H1 (cell line): ENCODE measurements around the gene RUSF1. TPM values are rescaled to one million over a fixed set of nuclear protein-coding genes. Genes with fewer than 3 reads are reported as not detected.

ENCODE experiments used
- CTCF ChIA-PET: fragments of 300-600 bp; sonication (Branson Sonifier 250); formaldehyde crosslinking; loops from one replicate; lab custom pipeline; 2021; ENCODE audit not compliant: partially characterized antibody; lab: Charles Lee
- POLR2A ChIA-PET: fragments of 300-600 bp; sonication (Branson Sonifier 250); formaldehyde crosslinking; loops from one replicate; lab custom pipeline; 2021; ENCODE audit warnings: inconsistent platforms; ENCODE audit not compliant: partially characterized antibody; lab: Charles Lee
- DNase-seq, 2 experiments: peaks; one replicate each; pipeline versions ENCODE4 v3.0.0 to v3.0.0-alpha.2; 2010 to 2022; ENCODE audit warnings: low spot score in 2 of 2, low read depth in 1 of 2, mixed read lengths in 1 of 2
- FAIRE-seq: peaks from 2 replicates; lab custom pipeline; 2011; peaks lifted over from hg19 to GRCh38; lab: Jason Lieb, UNC
- H2AFZ ChIP-seq: 2 replicates; pipeline ENCODE4 v1.8.1; 2012; ENCODE audit warnings: low read length, inconsistent platforms
- H2AK5ac ChIP-seq: 2 replicates; pipeline ENCODE4 v1.6.1; 2013; ENCODE audit warnings: low read depth, low read length
- H2BK120ac ChIP-seq: replicated peaks from 2 replicates; pipeline ENCODE3; 2013; ENCODE audit warnings: low read depth, low read length, inconsistent platforms
- H2BK12ac ChIP-seq: 2 replicates; pipeline ENCODE4 v1.6.1; 2013; ENCODE audit warnings: low read depth, low read length
- H2BK15ac ChIP-seq: 2 replicates; pipeline ENCODE4 v1.6.1; 2013; ENCODE audit warnings: low read length
- H2BK20ac ChIP-seq: 2 replicates; pipeline ENCODE4 v1.6.1; 2013; ENCODE audit warnings: low read length
- H2BK5ac ChIP-seq: 2 replicates; pipeline ENCODE4 v1.6.1; 2013; ENCODE audit warnings: low read depth, low read length
- H3K14ac ChIP-seq: 2 replicates; pipeline ENCODE4 v1.6.1; 2013; ENCODE audit warnings: inconsistent platforms; ENCODE audit not compliant: insufficient read length
- H3K18ac ChIP-seq: 2 replicates; pipeline ENCODE4 v1.6.1; 2013; ENCODE audit warnings: low read length; ENCODE audit errors: extremely low read depth
- H3K23ac ChIP-seq: 2 replicates; pipeline ENCODE4 v1.6.1; 2013; ENCODE audit warnings: inconsistent platforms; ENCODE audit not compliant: insufficient read length
- H3K23me2 ChIP-seq: 2 replicates; pipeline ENCODE4 v1.6.1; 2013; ENCODE audit warnings: low read depth, low read length
- H3K27ac ChIP-seq: 2 replicates; pipeline ENCODE4 v1.6.1; 2011; ENCODE audit warnings: low read depth, low read length, inconsistent platforms
- H3K27me3 ChIP-seq, 4 experiments: replicated peaks in 1 of 4; 1 replicate in 1 of 4; 2 replicates in 3 of 4; pipeline versions ENCODE4 v1.6.1 to v1.8.1; 2011 to 2013; ENCODE audit warnings: low read length in 3 of 4, mild to moderate bottlenecking in 3 of 4, inconsistent platforms in 2 of 4, mixed read lengths in 2 of 4, moderate library complexity in 1 of 4; ENCODE audit not compliant: control insufficient read depth in 3 of 4, insufficient read depth in 3 of 4; ENCODE audit errors: extremely low read depth in 1 of 4
- H3K36me3 ChIP-seq, 4 experiments: 2 replicates each; pipeline versions ENCODE4 v1.6.1 to v1.8.1; 2011 to 2013; ENCODE audit warnings: mild to moderate bottlenecking in 4 of 4, low read length in 3 of 4, moderate library complexity in 2 of 4, control low read depth in 1 of 4, inconsistent platforms in 1 of 4; ENCODE audit not compliant: insufficient read depth in 4 of 4, control insufficient read depth in 2 of 4
- H3K4ac ChIP-seq: replicated peaks from 2 replicates; pipeline ENCODE3; 2013; ENCODE audit warnings: low read length, low read depth, mixed read lengths, inconsistent platforms; ENCODE audit not compliant: insufficient read length
- H3K4me1 ChIP-seq, 4 experiments: replicated peaks in 1 of 4; 1 replicate in 1 of 4; 2 replicates in 3 of 4; pipeline versions ENCODE4 v1.6.1 to v1.8.1; 2011 to 2013; ENCODE audit warnings: low read length in 3 of 4, inconsistent platforms in 2 of 4, mixed read lengths in 1 of 4; ENCODE audit not compliant: insufficient read depth in 4 of 4, control insufficient read depth in 3 of 4
- H3K4me2 ChIP-seq, 2 experiments: 2 replicates each; pipeline versions ENCODE4 v1.6.1 to v1.8.1; 2011 to 2013; ENCODE audit warnings: low read depth in 2 of 2, low read length in 2 of 2, control low read depth in 1 of 2, inconsistent platforms in 1 of 2, mild to moderate bottlenecking in 1 of 2; ENCODE audit not compliant: insufficient read depth in 1 of 2
- H3K4me3 ChIP-seq, 4 experiments: fragments of 200-600, 300-600 bp in 1 of 4; sonication (generic), shearing (Covaris generic), sonication (Bioruptor Twin) in 1 of 4; 2 replicates each; pipeline versions ENCODE4 v1.5.1 to v1.8.1; 2011 to 2016; ENCODE audit warnings: low read length in 4 of 4, low read depth in 3 of 4, control low read depth in 2 of 4, inconsistent platforms in 2 of 4, mild to moderate bottlenecking in 2 of 4, mixed read lengths in 1 of 4, moderate library complexity in 1 of 4; ENCODE audit not compliant: insufficient read depth in 2 of 4; ENCODE audit errors: extremely low read depth in 1 of 4
- H3K56ac ChIP-seq: replicated peaks from 2 replicates; pipeline ENCODE3; 2013; ENCODE audit warnings: low read depth, mild to moderate bottlenecking, mixed read lengths, low read length, inconsistent platforms; ENCODE audit not compliant: insufficient read length
- H3K79me1 ChIP-seq: 2 replicates; pipeline ENCODE4 v1.6.1; 2013; ENCODE audit warnings: low read depth, low read length, control low read depth
- H3K79me2 ChIP-seq, 2 experiments: 2 replicates each; pipeline versions ENCODE4 v1.6.1 to v1.8.1; 2012 to 2013; ENCODE audit warnings: low read length in 2 of 2, mild to moderate bottlenecking in 2 of 2, inconsistent platforms in 1 of 2; ENCODE audit not compliant: insufficient read depth in 2 of 2, control insufficient read depth in 1 of 2
- H3K9ac ChIP-seq, 4 experiments: replicated peaks in 1 of 4; 1 replicate in 1 of 4; 2 replicates in 3 of 4; pipeline versions ENCODE4 v1.6.1 to v1.8.1; 2011 to 2013; ENCODE audit warnings: low read depth in 3 of 4, low read length in 3 of 4, control low read depth in 2 of 4, mild to moderate bottlenecking in 2 of 4, moderate library complexity in 2 of 4, inconsistent platforms in 1 of 4; ENCODE audit errors: extremely low read depth in 1 of 4
- H3K9me3 ChIP-seq, 2 experiments: 2 replicates each; pipeline versions ENCODE4 v1.6.1 to v1.8.1; 2012 to 2013; ENCODE audit warnings: mild to moderate bottlenecking in 2 of 2, moderate library complexity in 2 of 2, control low read depth in 1 of 2, inconsistent platforms in 1 of 2, low read depth in 1 of 2, low read length in 1 of 2, mixed read lengths in 1 of 2; ENCODE audit not compliant: insufficient read depth in 2 of 2
- H4K20me1 ChIP-seq, 2 experiments: replicated peaks in 1 of 2; 2 replicates each; pipeline versions ENCODE3 to v1.8.1; 2011 to 2013; ENCODE audit warnings: inconsistent platforms in 2 of 2, low read length in 2 of 2, mild to moderate bottlenecking in 1 of 2; ENCODE audit not compliant: insufficient read depth in 2 of 2, control insufficient read depth in 1 of 2
- H4K5ac ChIP-seq: 2 replicates; pipeline ENCODE4 v1.6.1; 2013; ENCODE audit warnings: low read length, low read depth, mixed read lengths, inconsistent platforms; ENCODE audit not compliant: insufficient read length
- H4K8ac ChIP-seq: 2 replicates; pipeline ENCODE4 v1.8.0; 2013; ENCODE audit warnings: mild to moderate bottlenecking, moderate library complexity, low read length, inconsistent platforms; ENCODE audit not compliant: insufficient read depth; ENCODE audit errors: extremely low read depth
- H4K91ac ChIP-seq: replicated peaks from 2 replicates; pipeline ENCODE3; 2013; ENCODE audit warnings: low read length, mixed read lengths, inconsistent platforms; ENCODE audit not compliant: insufficient read length
- CTCF ChIP-seq, 3 experiments: IDR thresholded peaks; 1 replicate in 2 of 3; 2 replicates in 1 of 3; pipeline versions ENCODE4 v1.5.1 to v1.6.1; 2011; ENCODE audit warnings: low read length in 3 of 3, mild to moderate bottlenecking in 3 of 3, inconsistent platforms in 2 of 3, low read depth in 1 of 3, moderate library complexity in 1 of 3; ENCODE audit not compliant: insufficient read depth in 1 of 3; ENCODE audit errors: control extremely low read depth in 1 of 3
- EZH2 ChIP-seq: fragments of 200-600 bp; sonication (generic); IDR thresholded peaks from 2 replicates; pipeline ENCODE4 v1.7.1; 2012; ENCODE audit warnings: low read depth, mild to moderate bottlenecking, moderate library complexity, low read length, inconsistent platforms; ENCODE audit not compliant: severe bottlenecking
- HDAC6 ChIP-seq: IDR thresholded peaks from one replicate; pipeline ENCODE4 v1.7.1; 2012; ENCODE audit warnings: low read depth, mild to moderate bottlenecking, inconsistent platforms, low read length, moderate library complexity
- RBBP5 ChIP-seq: IDR thresholded peaks from 2 replicates; pipeline ENCODE4 v1.7.1; 2012; ENCODE audit warnings: low read depth, mild to moderate bottlenecking, inconsistent platforms, low read length, moderate library complexity, borderline replicate concordance
- SUZ12 ChIP-seq: fragments of 200-600 bp; sonication (generic); IDR thresholded peaks from 2 replicates; pipeline ENCODE4 v1.6.1; 2012; ENCODE audit warnings: mild to moderate bottlenecking, inconsistent platforms, low read length, moderate library complexity, mixed read lengths
- WGBS, 2 experiments: shearing (Covaris generic) in 1 of 2; methylation state at CpG; one replicate each; pipeline versions ENCODE4 v1.1.6 to v1.1.7; 2013 to 2015; ENCODE audit warnings: low lambda C conversion rate in 2 of 2, mixed read lengths in 2 of 2, inconsistent platforms in 1 of 2, low coverage in 1 of 2, missing lambda C conversion rate in 1 of 2; ENCODE audit not compliant: insufficient replicate concordance in 2 of 2, insufficient coverage in 1 of 2, insufficient read length in 1 of 2; ENCODE audit errors: extremely low coverage in 1 of 2, missing lambda C conversion rate in 1 of 2; 5-methylcytosine and 5-hydroxymethylcytosine counted together
- polyA plus RNA-seq, 7 experiments: library from polyadenylated mRNA; depleted of rRNA in 3 of 7; stranded (reverse) in 5 of 7; unstranded in 2 of 7; fragments of >200 nt in 5 of 7; fragments of 200-250 nt in 2 of 7; gene quantifications; 1 replicate in 5 of 7; 2 replicates in 1 of 7; 4 replicates in 1 of 7; pipeline versions ENCODE4 v1.2.1 to v1.2.3, GENCODE V29; 2011 to 2013; ENCODE audit warnings: missing spikeins in 2 of 7, mixed read lengths in 2 of 7
- total RNA-seq: library from RNA; stranded (reverse); fragmentation: NEBNext Ultra II Directional; extraction: Animal tissue kit (Norgen Biotek cat#: 25700); gene quantifications from 2 replicates; pipeline ENCODE4 v1.2.1, GENCODE V29; 2021

Gene RUSF1
- total and polyA plus RNA-seq, 2 of the 8 experiments (the other 6 are each of a cell fraction or from before 2014, with no cell fraction given), result 22.5 to 33.7 TPM

DNA sequence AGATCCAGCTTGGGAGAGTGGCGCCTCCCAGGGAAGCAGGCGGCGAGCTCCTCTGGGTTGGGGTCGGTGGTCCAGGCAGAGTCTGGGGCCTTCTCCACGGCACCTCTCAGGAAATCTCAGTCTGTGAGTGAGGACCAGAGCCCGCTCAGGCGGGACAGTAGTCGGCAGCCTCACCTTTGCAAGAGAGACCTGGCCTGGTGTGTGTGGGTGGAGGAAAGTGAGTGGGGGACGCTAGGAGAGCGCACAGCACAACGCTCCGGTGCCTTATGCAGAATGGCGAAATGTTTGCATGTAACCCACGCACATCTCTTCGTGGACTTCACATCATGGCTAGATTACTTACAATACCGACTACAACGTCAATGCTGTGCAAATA is 21.7 kb upstream of the RUSF1 start:
- no peaks in the 10 kb centered on the region for H4K20me1 ChIP-seq
- peak overlapping the region in 1 of 4 experiments; percentile 88; a peak in 3 of 7 replicates for H3K9ac ChIP-seq
- TF ChIP-seq HDAC6, result no peak
- no peak for TF ChIP-seq CTCF (IDR thresholded peaks at IDR 0.05; ENCODE audit: control extremely low read depth in 1 of 3, insufficient read depth in 1 of 3, low read depth in 1 of 3, low read length in 3 of 3)
- TF ChIP-seq SUZ12, result peak; percentile 33; the same call in 1 of the 2 replicates
- 0 out of 2 replicates have a peak, but pooled peaks have one; percentile 14 for TF ChIP-seq RBBP5
- peak; percentile 15 for TF ChIP-seq EZH2
- H2BK20ac ChIP-seq, result 0 out of 2 replicates have a peak overlapping the region, but pooled peaks have one; percentile 21
- no peak overlapping the region for H3K27ac ChIP-seq
- H2BK5ac ChIP-seq, result no peak overlapping the region
- H3K4ac ChIP-seq, result peak overlapping the region; percentile 40
- peak overlapping the region; percentile 73 to 92 for H3K4me2 ChIP-seq
- H3K4me3 ChIP-seq, result peak overlapping the region; percentile 51 to 74 (median 64)
- 37% methylated on average over 17 of the region's 17 CpGs; no CpG with 5 or more reads in 1 of the 2 experiments for WGBS, 2 experiments
- ChIA-PET CTCF (interaction anchor here (1.1 to 2.2 kb wide), 4 partner anchors 10 to 339 kb away, joined by 3 to 5 read pairs (median 4); no protein-coding TSS in a partner anchor), POLR2A (interaction anchor here (0.8 to 5.1 kb wide), 7 partner anchors 10 to 175 kb away, joined by 3 to 27 read pairs (median 6); partner anchors contain the start of gene RUSF1)
- peak overlapping the region; percentile 97 for H2AFZ ChIP-seq
- FAIRE-seq, result no peak
- H3K14ac ChIP-seq, result peak overlapping the region; percentile 74
- no peak overlapping the region for H4K91ac ChIP-seq
- no peaks in the 10 kb centered on the region for H3K36me3 ChIP-seq
- H3K4me1 ChIP-seq, result peaks cover 6 to 14% (median 8%) of the 10 kb centered on the region in 4 experiments
- H3K23ac ChIP-seq, result no peak overlapping the region
- no peak for DNase-seq
- no peaks in the 10 kb centered on the region for H3K9me3 ChIP-seq
- H3K27me3 ChIP-seq, result peaks cover 5 to 31% (median 24%) of the 10 kb centered on the region in 4 experiments
- no peak overlapping the region for H2AK5ac ChIP-seq
- no peaks in the 10 kb centered on the region for H3K79me1 ChIP-seq
- peak overlapping the region; percentile 87 for H3K18ac ChIP-seq
- peak overlapping the region; percentile 5; the same call in 1 of the 2 replicates for H2BK12ac ChIP-seq
- no peak overlapping the region for H2BK120ac ChIP-seq
- H3K79me2 ChIP-seq, result no peaks in the 10 kb centered on the region
- no peak overlapping the region for H2BK15ac ChIP-seq
- H3K23me2 ChIP-seq, result peaks cover 9% of the 10 kb centered on the region; the same call in 1 of the 2 replicates
- H4K8ac ChIP-seq, result 0 out of 2 replicates have a peak overlapping the region, but pooled peaks have one; percentile 45
- H4K5ac ChIP-seq, result no peak overlapping the region
- no peak overlapping the region for H3K56ac ChIP-seq
